ENCODE measurements around the gene NFKBIZ. TPM values are rescaled to one million over a fixed set of nuclear protein-coding genes. Genes with fewer than 3 reads are reported as not detected.

Gene NFKBIZ
- total and polyA plus RNA-seq, 9 of the 15 experiments (the other 6 are each of a cell fraction or from before 2014, with no cell fraction given), result 1.2 to 13.7 (median 5.7) TPM

DNA sequence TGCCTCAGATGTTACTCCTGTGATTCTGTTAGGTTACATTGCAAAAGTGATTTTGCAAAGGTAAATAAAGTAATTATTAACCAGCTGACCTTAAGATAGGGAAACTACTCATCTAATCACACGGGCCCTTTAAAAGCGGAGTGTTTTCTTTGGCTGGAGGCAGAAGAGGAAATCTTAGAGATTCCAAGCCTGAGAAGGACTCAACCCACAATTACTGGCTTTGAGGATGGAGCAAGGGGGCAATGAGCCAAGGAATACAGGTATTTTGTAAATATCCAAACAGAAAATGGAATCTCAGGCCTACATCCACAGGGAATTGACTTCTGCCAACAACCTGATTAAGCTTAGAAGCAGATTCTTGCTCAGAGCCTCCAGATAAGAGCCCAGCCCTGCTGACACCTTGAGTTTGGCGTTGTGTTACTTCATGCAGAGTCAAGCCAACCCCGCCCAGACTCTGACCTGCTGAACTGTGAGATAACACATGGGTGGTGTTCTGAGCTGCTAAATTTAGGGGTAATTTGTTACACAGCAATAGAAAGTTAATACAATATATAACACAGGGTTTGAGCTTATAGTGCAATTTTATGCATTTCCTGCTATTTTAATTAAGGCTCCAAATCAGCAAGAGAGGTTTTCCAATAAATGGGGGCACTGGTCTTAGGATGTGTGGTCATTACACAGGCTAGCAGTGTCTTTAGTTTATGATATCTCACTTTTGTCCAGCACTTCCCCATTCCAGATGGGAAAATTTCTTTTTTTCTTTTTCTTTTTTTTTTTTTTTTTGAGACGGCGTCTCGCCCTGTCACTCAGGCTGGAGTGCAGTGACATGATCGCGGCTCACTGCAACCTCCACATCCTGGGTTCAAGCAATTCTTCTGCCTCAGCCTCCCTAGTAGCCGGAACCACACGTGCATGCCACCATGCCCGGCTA is 19.5 kb downstream of the NFKBIZ start (continued):
- no peak for TF ChIP-seq MYC (IDR thresholded peaks at IDR 0.05; ENCODE audit: low read depth, low read length)
- TF ChIP-seq MYC (CRISPR knock-in tag; IDR thresholded peaks at IDR 0.05; ENCODE audit: borderline replicate concordance, low read depth), result no peak
- 0 out of 2 replicates have a peak, but pooled peaks have one; percentile 53 for TF ChIP-seq TRIM28 (IDR thresholded peaks at IDR 0.05)
- TF ChIP-seq GABPB1 (CRISPR knock-in tag; IDR thresholded peaks at IDR 0.05), result no peak
- TF ChIP-seq EGR1 (conservative IDR thresholded peaks at IDR 0.05), result no peak
- TF ChIP-seq, protein P1, sequence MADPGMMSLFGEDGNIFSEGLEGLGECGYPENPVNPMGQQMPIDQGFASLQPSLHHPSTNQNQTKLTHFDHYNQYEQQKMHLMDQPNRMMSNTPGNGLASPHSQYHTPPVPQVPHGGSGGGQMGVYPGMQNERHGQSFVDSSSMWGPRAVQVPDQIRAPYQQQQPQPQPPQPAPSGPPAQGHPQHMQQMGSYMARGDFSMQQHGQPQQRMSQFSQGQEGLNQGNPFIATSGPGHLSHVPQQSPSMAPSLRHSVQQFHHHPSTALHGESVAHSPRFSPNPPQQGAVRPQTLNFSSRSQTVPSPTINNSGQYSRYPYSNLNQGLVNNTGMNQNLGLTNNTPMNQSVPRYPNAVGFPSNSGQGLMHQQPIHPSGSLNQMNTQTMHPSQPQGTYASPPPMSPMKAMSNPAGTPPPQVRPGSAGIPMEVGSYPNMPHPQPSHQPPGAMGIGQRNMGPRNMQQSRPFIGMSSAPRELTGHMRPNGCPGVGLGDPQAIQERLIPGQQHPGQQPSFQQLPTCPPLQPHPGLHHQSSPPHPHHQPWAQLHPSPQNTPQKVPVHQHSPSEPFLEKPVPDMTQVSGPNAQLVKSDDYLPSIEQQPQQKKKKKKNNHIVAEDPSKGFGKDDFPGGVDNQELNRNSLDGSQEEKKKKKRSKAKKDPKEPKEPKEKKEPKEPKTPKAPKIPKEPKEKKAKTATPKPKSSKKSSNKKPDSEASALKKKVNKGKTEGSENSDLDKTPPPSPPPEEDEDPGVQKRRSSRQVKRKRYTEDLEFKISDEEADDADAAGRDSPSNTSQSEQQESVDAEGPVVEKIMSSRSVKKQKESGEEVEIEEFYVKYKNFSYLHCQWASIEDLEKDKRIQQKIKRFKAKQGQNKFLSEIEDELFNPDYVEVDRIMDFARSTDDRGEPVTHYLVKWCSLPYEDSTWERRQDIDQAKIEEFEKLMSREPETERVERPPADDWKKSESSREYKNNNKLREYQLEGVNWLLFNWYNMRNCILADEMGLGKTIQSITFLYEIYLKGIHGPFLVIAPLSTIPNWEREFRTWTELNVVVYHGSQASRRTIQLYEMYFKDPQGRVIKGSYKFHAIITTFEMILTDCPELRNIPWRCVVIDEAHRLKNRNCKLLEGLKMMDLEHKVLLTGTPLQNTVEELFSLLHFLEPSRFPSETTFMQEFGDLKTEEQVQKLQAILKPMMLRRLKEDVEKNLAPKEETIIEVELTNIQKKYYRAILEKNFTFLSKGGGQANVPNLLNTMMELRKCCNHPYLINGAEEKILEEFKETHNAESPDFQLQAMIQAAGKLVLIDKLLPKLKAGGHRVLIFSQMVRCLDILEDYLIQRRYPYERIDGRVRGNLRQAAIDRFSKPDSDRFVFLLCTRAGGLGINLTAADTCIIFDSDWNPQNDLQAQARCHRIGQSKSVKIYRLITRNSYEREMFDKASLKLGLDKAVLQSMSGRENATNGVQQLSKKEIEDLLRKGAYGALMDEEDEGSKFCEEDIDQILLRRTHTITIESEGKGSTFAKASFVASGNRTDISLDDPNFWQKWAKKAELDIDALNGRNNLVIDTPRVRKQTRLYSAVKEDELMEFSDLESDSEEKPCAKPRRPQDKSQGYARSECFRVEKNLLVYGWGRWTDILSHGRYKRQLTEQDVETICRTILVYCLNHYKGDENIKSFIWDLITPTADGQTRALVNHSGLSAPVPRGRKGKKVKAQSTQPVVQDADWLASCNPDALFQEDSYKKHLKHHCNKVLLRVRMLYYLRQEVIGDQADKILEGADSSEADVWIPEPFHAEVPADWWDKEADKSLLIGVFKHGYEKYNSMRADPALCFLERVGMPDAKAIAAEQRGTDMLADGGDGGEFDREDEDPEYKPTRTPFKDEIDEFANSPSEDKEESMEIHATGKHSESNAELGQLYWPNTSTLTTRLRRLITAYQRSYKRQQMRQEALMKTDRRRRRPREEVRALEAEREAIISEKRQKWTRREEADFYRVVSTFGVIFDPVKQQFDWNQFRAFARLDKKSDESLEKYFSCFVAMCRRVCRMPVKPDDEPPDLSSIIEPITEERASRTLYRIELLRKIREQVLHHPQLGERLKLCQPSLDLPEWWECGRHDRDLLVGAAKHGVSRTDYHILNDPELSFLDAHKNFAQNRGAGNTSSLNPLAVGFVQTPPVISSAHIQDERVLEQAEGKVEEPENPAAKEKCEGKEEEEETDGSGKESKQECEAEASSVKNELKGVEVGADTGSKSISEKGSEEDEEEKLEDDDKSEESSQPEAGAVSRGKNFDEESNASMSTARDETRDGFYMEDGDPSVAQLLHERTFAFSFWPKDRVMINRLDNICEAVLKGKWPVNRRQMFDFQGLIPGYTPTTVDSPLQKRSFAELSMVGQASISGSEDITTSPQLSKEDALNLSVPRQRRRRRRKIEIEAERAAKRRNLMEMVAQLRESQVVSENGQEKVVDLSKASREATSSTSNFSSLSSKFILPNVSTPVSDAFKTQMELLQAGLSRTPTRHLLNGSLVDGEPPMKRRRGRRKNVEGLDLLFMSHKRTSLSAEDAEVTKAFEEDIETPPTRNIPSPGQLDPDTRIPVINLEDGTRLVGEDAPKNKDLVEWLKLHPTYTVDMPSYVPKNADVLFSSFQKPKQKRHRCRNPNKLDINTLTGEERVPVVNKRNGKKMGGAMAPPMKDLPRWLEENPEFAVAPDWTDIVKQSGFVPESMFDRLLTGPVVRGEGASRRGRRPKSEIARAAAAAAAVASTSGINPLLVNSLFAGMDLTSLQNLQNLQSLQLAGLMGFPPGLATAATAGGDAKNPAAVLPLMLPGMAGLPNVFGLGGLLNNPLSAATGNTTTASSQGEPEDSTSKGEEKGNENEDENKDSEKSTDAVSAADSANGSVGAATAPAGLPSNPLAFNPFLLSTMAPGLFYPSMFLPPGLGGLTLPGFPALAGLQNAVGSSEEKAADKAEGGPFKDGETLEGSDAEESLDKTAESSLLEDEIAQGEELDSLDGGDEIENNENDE (IDR thresholded peaks at IDR 0.05; ENCODE audit: low read depth, low read length), result no peak
- TF ChIP-seq NCOA1 (IDR thresholded peaks at IDR 0.05; ENCODE audit: low read depth), result no peak; the same call in 1 of the 2 replicates
- TF ChIP-seq CHAMP1 (IDR thresholded peaks at IDR 0.05), result 0 out of 2 replicates have a peak, but pooled peaks have one; percentile 14
- TF ChIP-seq, protein P2, sequence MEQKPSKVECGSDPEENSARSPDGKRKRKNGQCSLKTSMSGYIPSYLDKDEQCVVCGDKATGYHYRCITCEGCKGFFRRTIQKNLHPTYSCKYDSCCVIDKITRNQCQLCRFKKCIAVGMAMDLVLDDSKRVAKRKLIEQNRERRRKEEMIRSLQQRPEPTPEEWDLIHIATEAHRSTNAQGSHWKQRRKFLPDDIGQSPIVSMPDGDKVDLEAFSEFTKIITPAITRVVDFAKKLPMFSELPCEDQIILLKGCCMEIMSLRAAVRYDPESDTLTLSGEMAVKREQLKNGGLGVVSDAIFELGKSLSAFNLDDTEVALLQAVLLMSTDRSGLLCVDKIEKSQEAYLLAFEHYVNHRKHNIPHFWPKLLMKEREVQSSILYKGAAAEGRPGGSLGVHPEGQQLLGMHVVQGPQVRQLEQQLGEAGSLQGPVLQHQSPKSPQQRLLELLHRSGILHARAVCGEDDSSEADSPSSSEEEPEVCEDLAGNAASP (IDR thresholded peaks at IDR 0.05), result no peak
- TF ChIP-seq TCF7L2 (IDR thresholded peaks at IDR 0.05; ENCODE audit: low read depth, low read length), result no peak
- TF ChIP-seq ZNF408 (CRISPR knock-in tag; IDR thresholded peaks at IDR 0.05; ENCODE audit: low read depth), result no peak
- no peak for TF ChIP-seq BCOR (IDR thresholded peaks at IDR 0.05)
- no peak for TF ChIP-seq MAFG (tag; conservative IDR thresholded peaks at IDR 0.05)
